HCT116 (cell line): ENCODE data around the gene PGGT1B. TPM values are rescaled to one million over a fixed set of nuclear protein-coding genes. Genes with fewer than 3 reads are reported as not detected.

Experiments used
- ATAC-seq: fragments of 200-7000 bp; cut with Tn5 transposase; 2 replicates; pipeline ENCODE4 v1.9.1; 2020; ENCODE audit warnings: mild to moderate bottlenecking, moderate library complexity
- BruUV-seq: library from RNA; stranded (reverse); fragments of 400-500 nt; replicated peaks from 2 replicates; lab custom pipeline; 2021; lab: Mats Ljungman, UMichigan
- CTCF ChIA-PET: fragments of 300-600 bp; sonication (Branson Sonifier 250); formaldehyde crosslinking; loops from one replicate; lab custom pipeline; 2021; ENCODE audit warnings: antibody characterized with exemption; lab: Charles Lee
- POLR2A ChIA-PET: fragments of 300-600, 350-600 bp; sonication (Branson Sonifier 250); formaldehyde crosslinking; loops from one replicate; lab custom pipeline; 2021; ENCODE audit warnings: antibody characterized with exemption; lab: Charles Lee
- RAD21 ChIA-PET, 2 experiments: fragments of 300-600 bp; sonication (Branson Sonifier 250); formaldehyde crosslinking; loops; one replicate each; lab custom pipeline; 2023; ENCODE audit warnings: low total read pairs in 2 of 2; ENCODE audit not compliant: uncharacterized antibody in 2 of 2, unreplicated experiment in 2 of 2, low non-redundant PET in 1 of 2; lab: Charles Lee
- DNase-seq: peaks from one replicate; pipeline ENCODE4 v3.0.0-alpha.2; 2010; ENCODE audit warnings: low read depth, low spot score
- H2AFZ ChIP-seq: fragments of 200-600 bp; shearing (Covaris generic), sonication (generic); 2 replicates; pipeline ENCODE4 v1.6.1; 2017; ENCODE audit warnings: low read depth, mixed run types, mixed read lengths, antibody characterized with exemption, low read length; ENCODE audit not compliant: poor library complexity, severe bottlenecking
- H3K27ac ChIP-seq: 2 replicates; pipeline ENCODE4 v1.5.1; 2012; ENCODE audit warnings: low read depth, low read length
- H3K27me3 ChIP-seq: fragments of 200-600 bp; sonication (generic); 2 replicates; pipeline ENCODE4 v1.6.1; 2016; ENCODE audit warnings: mixed run types, low read length, mixed read lengths; ENCODE audit not compliant: insufficient read depth
- H3K36me3 ChIP-seq, 2 experiments: fragments of 200-500 bp in 1 of 2; fragments of 200-600 bp in 1 of 2; sonication (Bioruptor generic) in 1 of 2; sonication (generic) in 1 of 2; 2 replicates each; pipeline versions ENCODE4 v1.5.1 to v1.6.1; 2014 to 2016; ENCODE audit warnings: low read length in 2 of 2, inconsistent platforms in 1 of 2, mixed read lengths in 1 of 2, mixed run types in 1 of 2; ENCODE audit not compliant: insufficient read depth in 2 of 2, control insufficient read depth in 1 of 2
- H3K4me1 ChIP-seq, 2 experiments: fragments of 200-600 bp in 1 of 2; sonication (generic) in 1 of 2; 2 replicates each; pipeline versions ENCODE4 v1.5.1 to v1.6.1; 2012 to 2017; ENCODE audit warnings: low read length in 2 of 2, inconsistent platforms in 1 of 2, mild to moderate bottlenecking in 1 of 2, mixed read lengths in 1 of 2, mixed run types in 1 of 2, moderate library complexity in 1 of 2; ENCODE audit not compliant: insufficient read depth in 2 of 2, control insufficient read depth in 1 of 2
- H3K4me2 ChIP-seq: fragments of 200-600 bp; sonication (generic); 2 replicates; pipeline ENCODE4 v1.6.1; 2017; ENCODE audit warnings: mixed run types, low read length, mixed read lengths
- H3K4me3 ChIP-seq, 2 experiments: fragments of 200-600 bp in 1 of 2; sonication (generic) in 1 of 2; replicated peaks in 1 of 2; 2 replicates each; pipeline ENCODE4 v1.5.1; 2011 to 2016; ENCODE audit warnings: low read length in 2 of 2, control low read depth in 1 of 2, low read depth in 1 of 2, mild to moderate bottlenecking in 1 of 2, mixed read lengths in 1 of 2, mixed run types in 1 of 2
- H3K79me2 ChIP-seq: fragments of 200-600 bp; sonication (generic); 2 replicates; pipeline ENCODE4 v1.6.1; 2017; ENCODE audit warnings: mild to moderate bottlenecking, mixed run types, low read length, moderate library complexity, mixed read lengths; ENCODE audit not compliant: insufficient read depth
- H3K9ac ChIP-seq: fragments of 200-600 bp; sonication (generic); 2 replicates; pipeline ENCODE4 v1.6.1; 2016; ENCODE audit warnings: low read length, mixed read lengths
- H3K9me2 ChIP-seq: fragments of 200-600 bp; sonication (generic), shearing (Covaris generic); 2 replicates; pipeline ENCODE4 v1.6.1; 2017; ENCODE audit warnings: mixed run types, mild to moderate bottlenecking, moderate library complexity; ENCODE audit not compliant: insufficient read depth
- H3K9me3 ChIP-seq, 2 experiments: fragments of 200-500 bp in 1 of 2; fragments of 200-600 bp in 1 of 2; sonication (Bioruptor generic) in 1 of 2; sonication (generic) in 1 of 2; 2 replicates each; pipeline ENCODE4 v1.6.1; 2014 to 2017; ENCODE audit warnings: low read length in 2 of 2, mixed read lengths in 2 of 2, inconsistent platforms in 1 of 2, low read depth in 1 of 2, mild to moderate bottlenecking in 1 of 2, mixed run types in 1 of 2, moderate library complexity in 1 of 2; ENCODE audit not compliant: control insufficient read depth in 1 of 2, insufficient read depth in 1 of 2
- H4K20me1 ChIP-seq: fragments of 200-600 bp; sonication (generic), shearing (Covaris generic); 2 replicates; pipeline ENCODE4 v1.6.1; 2017; ENCODE audit warnings: mixed run types, mild to moderate bottlenecking, moderate library complexity; ENCODE audit not compliant: insufficient read depth
- CBX3 ChIP-seq: IDR thresholded peaks from 2 replicates; pipeline ENCODE4 v1.6.1; 2012; ENCODE audit warnings: low read depth
- CEBPB ChIP-seq: IDR thresholded peaks from 2 replicates; pipeline ENCODE4 v1.6.1; 2012; ENCODE audit warnings: low read depth
- EGR1 ChIP-seq: IDR thresholded peaks from 2 replicates; pipeline ENCODE4 v1.6.1; 2012; ENCODE audit warnings: low read depth
- ELF1 ChIP-seq: IDR thresholded peaks from 2 replicates; pipeline ENCODE4 v1.6.1; 2012; ENCODE audit warnings: low read depth, borderline replicate concordance
- EZH2 ChIP-seq: fragments of 200-600 bp; sonication (generic); IDR thresholded peaks from 2 replicates; pipeline ENCODE4 v1.6.1; 2017; ENCODE audit warnings: antibody characterized with exemption, mixed run types
- EZH2phosphoT487 ChIP-seq: fragments of 200-600 bp; IDR thresholded peaks from 2 replicates; pipeline ENCODE4 v1.6.1; 2018; ENCODE audit warnings: antibody characterized with exemption, borderline replicate concordance
- JUND ChIP-seq: IDR thresholded peaks from 2 replicates; pipeline ENCODE4 v1.6.1; 2012
- POLR2A ChIP-seq: IDR thresholded peaks from 2 replicates; pipeline ENCODE4 v1.7.0; 2011; ENCODE audit warnings: borderline replicate concordance; ENCODE audit not compliant: insufficient read depth, insufficient read length; ENCODE audit errors: extremely low read depth
- SIN3A ChIP-seq: IDR thresholded peaks from 2 replicates; pipeline ENCODE4 v1.6.1; 2012; ENCODE audit warnings: low read depth
- SP1 ChIP-seq: IDR thresholded peaks from 2 replicates; pipeline ENCODE4 v1.6.1; 2012; ENCODE audit warnings: low read depth
- TCF7L2 ChIP-seq: IDR thresholded peaks from 2 replicates; pipeline ENCODE4 v1.7.0; 2011; ENCODE audit warnings: borderline replicate concordance, inconsistent platforms; ENCODE audit not compliant: insufficient read depth, insufficient read length; ENCODE audit errors: extremely low read depth
- YY1 ChIP-seq: IDR thresholded peaks from 2 replicates; pipeline ENCODE4 v1.6.1; 2011; ENCODE audit warnings: low read length, low read depth, moderate library complexity, mild to moderate bottlenecking; ENCODE audit not compliant: insufficient replicate concordance; ENCODE audit errors: extremely low read depth
- ZFX ChIP-seq: fragments of 450-650 bp; IDR thresholded peaks from 2 replicates; pipeline ENCODE4 v1.6.1; 2017
- ZNF274 ChIP-seq: fragments of 200-500 bp; sonication (Bioruptor generic); IDR thresholded peaks from 2 replicates; pipeline ENCODE4 v1.6.1; 2014; ENCODE audit warnings: mild to moderate bottlenecking, low read depth, low read length, inconsistent platforms
- intact Hi-C: fragments of 100-400 bp; cut with micrococcal nuclease; formaldehyde crosslinking; loops from 2 replicates; pipeline ENCODE4 v1.10.0; 2022
- total RNA-seq: library from RNA; stranded (reverse); gene quantifications from one replicate; pipeline ENCODE4 v1.2.1, GENCODE V29; 2021; ENCODE audit not compliant: unreplicated experiment
- TF ChIP-seq, protein P1 (sequence below): IDR thresholded peaks from 2 replicates; pipeline ENCODE4 v1.6.1; 2012; ENCODE audit warnings: low read depth
- TF ChIP-seq, protein P2 (sequence below): IDR thresholded peaks from 2 replicates; pipeline ENCODE4 v1.6.1; 2011; ENCODE audit warnings: mild to moderate bottlenecking, low read length, moderate library complexity; ENCODE audit not compliant: insufficient replicate concordance; ENCODE audit errors: extremely low read depth

Gene PGGT1B
- total RNA-seq, 1 experiment from 2014 or later = 45.8 TPM

DNA sequence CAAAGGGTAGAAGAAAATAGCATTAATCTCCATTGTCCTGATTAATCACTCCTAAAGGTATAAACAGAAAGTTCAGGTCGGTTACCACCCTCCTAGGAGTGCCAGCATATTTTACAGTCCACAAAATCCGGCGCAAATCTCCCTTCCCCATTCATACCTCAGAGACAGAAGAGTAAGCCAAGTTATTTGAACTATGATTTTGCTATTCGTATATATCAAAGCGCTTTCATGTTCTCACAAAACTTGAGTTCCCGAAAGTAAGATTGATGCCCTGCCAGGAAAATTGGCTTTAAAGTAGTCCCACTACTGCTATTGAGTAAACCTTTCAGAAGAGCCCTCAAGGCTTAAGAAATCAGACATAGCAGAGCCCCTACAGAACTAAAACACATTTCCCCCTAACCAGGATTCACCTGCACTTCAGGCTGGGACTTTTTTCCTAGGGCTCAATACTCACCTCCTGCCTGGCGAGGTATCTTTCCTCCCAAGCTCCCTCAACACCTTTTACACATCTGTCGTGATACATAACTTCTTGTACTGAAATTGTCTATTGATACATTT, 71.1 kb downstream of the PGGT1B start:
- no peaks in the 10 kb centered on the region for H3K79me2 ChIP-seq
- DNase-seq = no peak
- H3K9me3 ChIP-seq = no peaks in the 10 kb centered on the region
- no peak overlapping the region for H3K27ac ChIP-seq
- no peak overlapping the region for H3K4me3 ChIP-seq
- RAD21 ChIA-PET = no interaction called here
- CTCF ChIA-PET = no interaction called here
- TF ChIP-seq CBX3 (no peak), JUND (no peak), ZNF274 (no peak), EZH2phosphoT487 (no peak), SIN3A (no peak)
- no peak for ATAC-seq
- POLR2A ChIA-PET = no interaction called here
- no peaks in the 10 kb centered on the region for H3K9me2 ChIP-seq
- H2AFZ ChIP-seq = no peak overlapping the region
- H4K20me1 ChIP-seq = no peaks in the 10 kb centered on the region
- no peaks in the 10 kb centered on the region for H3K36me3 ChIP-seq
- intact Hi-C loops = no loop called here
- no peak overlapping the region for H3K9ac ChIP-seq
- BruUV-seq = no TSS peak
- H3K4me2 ChIP-seq = no peak overlapping the region
- peaks cover 0 to 5% of the 10 kb centered on the region in 2 experiments; a peak in 2 of 4 replicates for H3K4me1 ChIP-seq
- no peaks in the 10 kb centered on the region for H3K27me3 ChIP-seq

DNA sequence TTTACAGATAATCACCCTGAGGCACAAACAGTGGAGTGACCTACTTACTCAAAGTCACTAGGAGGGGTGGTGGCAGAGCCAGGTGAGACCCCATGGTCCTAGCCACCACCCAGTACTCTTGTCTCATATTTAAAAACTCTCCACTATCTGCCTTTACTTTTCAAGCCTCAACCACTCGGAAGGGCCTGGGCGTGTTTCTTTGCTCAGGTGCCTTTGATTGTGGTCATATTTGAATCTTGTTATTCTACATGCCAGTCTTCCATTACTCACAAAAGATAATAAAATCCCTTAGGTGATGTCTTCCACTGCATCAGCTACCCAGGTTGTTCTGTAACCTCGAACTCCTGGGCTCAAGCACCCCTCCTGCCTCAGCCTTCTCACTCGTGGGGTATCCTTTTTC, 72.3 kb downstream of the PGGT1B start:
- H3K4me1 ChIP-seq = peaks cover 0 to 5% of the 10 kb centered on the region in 2 experiments; a peak in 2 of 4 replicates
- no peak overlapping the region for H3K4me3 ChIP-seq
- H4K20me1 ChIP-seq = no peaks in the 10 kb centered on the region
- no TSS peak for BruUV-seq
- RAD21 ChIA-PET = no interaction called here
- H3K36me3 ChIP-seq = no peaks in the 10 kb centered on the region
- POLR2A ChIA-PET = no interaction called here
- intact Hi-C loops = no loop called here
- ATAC-seq (no peak), DNase-seq (no peak)
- CTCF ChIA-PET = no interaction called here
- H3K9me3 ChIP-seq = no peaks in the 10 kb centered on the region
- no peak overlapping the region for H2AFZ ChIP-seq
- no peak overlapping the region for H3K4me2 ChIP-seq
- H3K9ac ChIP-seq = no peak overlapping the region
- no peaks in the 10 kb centered on the region for H3K79me2 ChIP-seq
- H3K9me2 ChIP-seq = no peaks in the 10 kb centered on the region
- H3K27ac ChIP-seq = no peak overlapping the region
- H3K27me3 ChIP-seq = no peaks in the 10 kb centered on the region
- TF ChIP-seq CBX3 (no peak), POLR2A (no peak), YY1 (no peak), SP1 (no peak), SIN3A (no peak), EZH2 (no peak), CEBPB (no peak), ZNF274 (no peak), TCF7L2 (no peak), ZFX (no peak), EGR1 (no peak), ELF1 (no peak), JUND (no peak)
- TF ChIP-seq, protein P1, sequence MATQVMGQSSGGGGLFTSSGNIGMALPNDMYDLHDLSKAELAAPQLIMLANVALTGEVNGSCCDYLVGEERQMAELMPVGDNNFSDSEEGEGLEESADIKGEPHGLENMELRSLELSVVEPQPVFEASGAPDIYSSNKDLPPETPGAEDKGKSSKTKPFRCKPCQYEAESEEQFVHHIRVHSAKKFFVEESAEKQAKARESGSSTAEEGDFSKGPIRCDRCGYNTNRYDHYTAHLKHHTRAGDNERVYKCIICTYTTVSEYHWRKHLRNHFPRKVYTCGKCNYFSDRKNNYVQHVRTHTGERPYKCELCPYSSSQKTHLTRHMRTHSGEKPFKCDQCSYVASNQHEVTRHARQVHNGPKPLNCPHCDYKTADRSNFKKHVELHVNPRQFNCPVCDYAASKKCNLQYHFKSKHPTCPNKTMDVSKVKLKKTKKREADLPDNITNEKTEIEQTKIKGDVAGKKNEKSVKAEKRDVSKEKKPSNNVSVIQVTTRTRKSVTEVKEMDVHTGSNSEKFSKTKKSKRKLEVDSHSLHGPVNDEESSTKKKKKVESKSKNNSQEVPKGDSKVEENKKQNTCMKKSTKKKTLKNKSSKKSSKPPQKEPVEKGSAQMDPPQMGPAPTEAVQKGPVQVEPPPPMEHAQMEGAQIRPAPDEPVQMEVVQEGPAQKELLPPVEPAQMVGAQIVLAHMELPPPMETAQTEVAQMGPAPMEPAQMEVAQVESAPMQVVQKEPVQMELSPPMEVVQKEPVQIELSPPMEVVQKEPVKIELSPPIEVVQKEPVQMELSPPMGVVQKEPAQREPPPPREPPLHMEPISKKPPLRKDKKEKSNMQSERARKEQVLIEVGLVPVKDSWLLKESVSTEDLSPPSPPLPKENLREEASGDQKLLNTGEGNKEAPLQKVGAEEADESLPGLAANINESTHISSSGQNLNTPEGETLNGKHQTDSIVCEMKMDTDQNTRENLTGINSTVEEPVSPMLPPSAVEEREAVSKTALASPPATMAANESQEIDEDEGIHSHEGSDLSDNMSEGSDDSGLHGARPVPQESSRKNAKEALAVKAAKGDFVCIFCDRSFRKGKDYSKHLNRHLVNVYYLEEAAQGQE = no peak
- TF ChIP-seq, protein P2, sequence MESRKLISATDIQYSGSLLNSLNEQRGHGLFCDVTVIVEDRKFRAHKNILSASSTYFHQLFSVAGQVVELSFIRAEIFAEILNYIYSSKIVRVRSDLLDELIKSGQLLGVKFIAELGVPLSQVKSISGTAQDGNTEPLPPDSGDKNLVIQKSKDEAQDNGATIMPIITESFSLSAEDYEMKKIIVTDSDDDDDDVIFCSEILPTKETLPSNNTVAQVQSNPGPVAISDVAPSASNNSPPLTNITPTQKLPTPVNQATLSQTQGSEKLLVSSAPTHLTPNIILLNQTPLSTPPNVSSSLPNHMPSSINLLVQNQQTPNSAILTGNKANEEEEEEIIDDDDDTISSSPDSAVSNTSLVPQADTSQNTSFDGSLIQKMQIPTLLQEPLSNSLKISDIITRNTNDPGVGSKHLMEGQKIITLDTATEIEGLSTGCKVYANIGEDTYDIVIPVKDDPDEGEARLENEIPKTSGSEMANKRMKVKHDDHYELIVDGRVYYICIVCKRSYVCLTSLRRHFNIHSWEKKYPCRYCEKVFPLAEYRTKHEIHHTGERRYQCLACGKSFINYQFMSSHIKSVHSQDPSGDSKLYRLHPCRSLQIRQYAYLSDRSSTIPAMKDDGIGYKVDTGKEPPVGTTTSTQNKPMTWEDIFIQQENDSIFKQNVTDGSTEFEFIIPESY = no peak
